Spleen (tissue), 3 donors: Measurements from ENCODE around the gene ADPGK.

Experiments used
- POLR2A ChIP-seq, 3 donors: fragments of 450-650 bp; IDR thresholded peaks; one replicate each; pipeline ENCODE4 v1.5.1; 2017; ENCODE audit warnings: antibody characterized with exemption in 3 of 3, mild to moderate bottlenecking in 1 of 3
- POLR2AphosphoS5 ChIP-seq, 3 donors: sonication (generic); formaldehyde crosslinking; IDR thresholded peaks; one replicate each; pipeline ENCODE4 v1.5.1; 2017; ENCODE audit warnings: antibody characterized with exemption in 3 of 3

- no peak for TF ChIP-seq POLR2AphosphoS5 (IDR thresholded peaks at IDR 0.05)
- TF ChIP-seq POLR2A (IDR thresholded peaks at IDR 0.05): no peak
Observed at GRCh38 chr15:72820278-72820677, 36.7 kb upstream of the ADPGK start.
